ENCODE measurements around the gene NBL1. TPM values are rescaled to one million over a fixed set of nuclear protein-coding genes. Genes with fewer than 3 reads are reported as not detected.

NBL1 gene
- total RNA-seq, 1 donor = 61.3 TPM

GRCh38 chr1:19654386-19654785 is 10.3 kb downstream of the NBL1 start:
- TF ChIP-seq CTCF (IDR thresholded peaks at IDR 0.05; ENCODE audit: insufficient read depth, low read depth, low read length) = no peak
- H3K4me3 ChIP-seq (ENCODE audit: low read depth, low read length) = no peak overlapping the region
- DNase-seq (ENCODE audit: low read depth) = no peak

- no peak for DNase-seq (ENCODE audit: low read depth)
- H3K4me3 ChIP-seq (ENCODE audit: low read depth, low read length) = no peak overlapping the region
- no peak for TF ChIP-seq CTCF (IDR thresholded peaks at IDR 0.05; ENCODE audit: insufficient read depth, low read depth, low read length)
These were observed 11.0 kb downstream of the NBL1 start for GRCh38 chr1:19654886-19655717.

- no peak overlapping the region for H3K4me3 ChIP-seq (ENCODE audit: low read depth, low read length)
- DNase-seq (ENCODE audit: low read depth) = no peak
- no peak for TF ChIP-seq CTCF (IDR thresholded peaks at IDR 0.05; ENCODE audit: insufficient read depth, low read depth, low read length)
These were observed 11.6 kb downstream of the NBL1 start for GRCh38 chr1:19655718-19656080.

GRCh38 chr1:19656134-19656779 is 12.1 kb downstream of the NBL1 start:
- no peak for DNase-seq (ENCODE audit: low read depth)
- no peak overlapping the region for H3K4me3 ChIP-seq (ENCODE audit: low read depth, low read length)
- no peak for TF ChIP-seq CTCF (IDR thresholded peaks at IDR 0.05; ENCODE audit: insufficient read depth, low read depth, low read length)

- H3K4me3 ChIP-seq (ENCODE audit: low read depth, low read length) = no peak overlapping the region
- DNase-seq (ENCODE audit: low read depth) = no peak
- no peak for TF ChIP-seq CTCF (IDR thresholded peaks at IDR 0.05; ENCODE audit: insufficient read depth, low read depth, low read length)
These were observed 12.8 kb downstream of the NBL1 start for GRCh38 chr1:19656780-19657466.

- no peak overlapping the region for H3K4me3 ChIP-seq (ENCODE audit: low read depth, low read length)
- no peak for TF ChIP-seq CTCF (IDR thresholded peaks at IDR 0.05; ENCODE audit: insufficient read depth, low read depth, low read length)
- DNase-seq (ENCODE audit: low read depth) = no peak
These were observed 13.4 kb downstream of the NBL1 start for GRCh38 chr1:19657511-19657910.
